ENCODE results near the gene PLEKHH1.

DNA sequence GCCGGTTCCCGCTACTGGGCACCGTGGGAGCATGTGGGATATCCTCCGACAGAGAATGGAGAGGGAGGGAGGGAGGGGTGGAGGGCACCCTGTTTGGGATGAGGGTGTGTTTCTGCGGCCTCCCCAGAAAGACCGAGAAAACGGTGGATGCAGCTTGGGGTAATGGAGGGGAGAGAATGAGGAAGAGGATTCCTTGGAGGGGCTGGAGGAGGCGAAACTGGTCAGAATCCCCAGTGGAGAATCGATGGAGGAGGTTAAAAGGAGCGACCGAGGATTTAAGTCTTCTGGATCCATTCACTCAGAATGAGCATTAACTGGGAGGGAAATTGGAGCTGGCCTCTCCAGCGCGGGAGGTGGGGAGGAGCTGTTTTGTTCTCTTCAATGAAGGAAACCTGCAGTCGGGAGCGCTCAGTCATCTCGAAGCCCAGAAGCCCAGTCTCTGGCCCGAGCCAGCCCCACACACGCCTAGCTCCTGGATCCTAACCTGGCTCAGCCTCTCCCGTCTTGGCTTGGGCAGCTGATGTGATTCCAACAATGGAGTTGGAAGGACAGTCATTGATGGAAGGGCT, 87.2 kb downstream of the PLEKHH1 start:
- no peak for TF ChIP-seq FOSL1 (IDR thresholded peaks at IDR 0.05; ENCODE audit: low read depth)
- TF ChIP-seq POLR2A (IDR thresholded peaks at IDR 0.05; ENCODE audit: borderline replicate concordance, extremely low read depth, insufficient read depth, insufficient read length): no peak
- TF ChIP-seq, protein P1, sequence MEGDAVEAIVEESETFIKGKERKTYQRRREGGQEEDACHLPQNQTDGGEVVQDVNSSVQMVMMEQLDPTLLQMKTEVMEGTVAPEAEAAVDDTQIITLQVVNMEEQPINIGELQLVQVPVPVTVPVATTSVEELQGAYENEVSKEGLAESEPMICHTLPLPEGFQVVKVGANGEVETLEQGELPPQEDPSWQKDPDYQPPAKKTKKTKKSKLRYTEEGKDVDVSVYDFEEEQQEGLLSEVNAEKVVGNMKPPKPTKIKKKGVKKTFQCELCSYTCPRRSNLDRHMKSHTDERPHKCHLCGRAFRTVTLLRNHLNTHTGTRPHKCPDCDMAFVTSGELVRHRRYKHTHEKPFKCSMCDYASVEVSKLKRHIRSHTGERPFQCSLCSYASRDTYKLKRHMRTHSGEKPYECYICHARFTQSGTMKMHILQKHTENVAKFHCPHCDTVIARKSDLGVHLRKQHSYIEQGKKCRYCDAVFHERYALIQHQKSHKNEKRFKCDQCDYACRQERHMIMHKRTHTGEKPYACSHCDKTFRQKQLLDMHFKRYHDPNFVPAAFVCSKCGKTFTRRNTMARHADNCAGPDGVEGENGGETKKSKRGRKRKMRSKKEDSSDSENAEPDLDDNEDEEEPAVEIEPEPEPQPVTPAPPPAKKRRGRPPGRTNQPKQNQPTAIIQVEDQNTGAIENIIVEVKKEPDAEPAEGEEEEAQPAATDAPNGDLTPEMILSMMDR (IDR thresholded peaks at IDR 0.05 in 2 of 3, conservative IDR thresholded peaks at IDR 0.05 in 1 of 3; ENCODE audit: borderline replicate concordance in 1 of 3, insufficient read depth in 1 of 3, low read depth in 2 of 3, low read length in 2 of 3): no peak
- TF ChIP-seq RAD21 (IDR thresholded peaks at IDR 0.05; ENCODE audit: low read depth): no peak
